Adipose tissue (tissue), 3 donors: ENCODE results near the gene MACC1. TPM values are rescaled to one million over a fixed set of nuclear protein-coding genes. Genes with fewer than 3 reads are reported as not detected.
"Not testable (repeated sequence)": the region's sequence is repeated elsewhere in the genome, so short reads cannot be mapped to it uniquely, and the experiment has no call there.

Experiments used
- H3K27ac ChIP-seq: one replicate; pipeline ENCODE4 v1.5.1; 2013; ENCODE audit warnings: low read depth, low read length
- WGBS, 3 donors: extraction: QIAGEN DNeasy Blood & Tissue Kit; methylation state at CpG; one replicate each; pipeline ENCODE4 v1.1.7; 2013; 5-methylcytosine and 5-hydroxymethylcytosine counted together
- polyA plus RNA-seq, 3 donors: library from polyadenylated mRNA; stranded (reverse); fragments of 200-250 nt; gene quantifications; one replicate each; pipeline ENCODE4 v1.2.3, GENCODE V29; 2013
- donor health status: healthy with polysubstance abuse.
- donor health status: Bipolar disorder and iron deficiency.
- donor health status: healthy.

Gene MACC1
- polyA plus RNA-seq, 3 donors: under 0.01 to 2.7 (median 0.10) TPM

GRCh38 chr7:20153567-20153966, 63.6 kb downstream of the MACC1 start:
- 80 to 98% (median 94%) methylated on average over 2 of the region's 2 CpGs for WGBS, 3 donors
- H3K27ac ChIP-seq: no peak overlapping the region

GRCh38 chr7:20152511-20152910, 64.7 kb downstream of the MACC1 start:
- no peak overlapping the region for H3K27ac ChIP-seq

GRCh38 chr7:20151708-20152456, 65.3 kb downstream of the MACC1 start:
- no peak overlapping the region for H3K27ac ChIP-seq
- 44 to 85% (median 51%) methylated on average over 4 of the region's 4 CpGs for WGBS, 3 donors

GRCh38 chr7:20146451-20146850, 70.7 kb downstream of the MACC1 start:
- WGBS, 3 donors: 39 to 79% (median 45%) methylated on average over 3 of the region's 3 CpGs
- no peak overlapping the region for H3K27ac ChIP-seq

DNA sequence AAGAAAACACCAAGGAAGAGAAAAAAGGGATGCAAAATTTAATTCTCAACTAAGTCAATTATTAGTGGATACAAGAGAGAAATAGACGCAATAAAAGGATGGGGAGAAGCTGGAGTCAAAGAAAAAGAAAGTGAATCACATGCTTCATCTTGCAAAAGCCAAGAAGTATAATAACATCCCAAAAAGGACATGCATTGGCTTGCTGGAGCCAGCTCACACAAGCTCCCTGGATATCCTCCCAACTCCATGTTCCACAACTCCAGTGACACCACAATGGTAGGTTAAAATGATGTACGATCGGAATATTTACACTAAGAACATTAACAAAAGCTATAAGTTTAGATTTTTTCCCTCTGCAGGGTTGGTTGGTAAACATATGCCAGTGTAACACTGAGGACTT, 72.4 kb downstream of the MACC1 start:
- WGBS, 3 donors: 94 to 96% (median 95%) methylated on average over 3 of the region's 3 CpGs
- H3K27ac ChIP-seq: no peak overlapping the region

DNA sequence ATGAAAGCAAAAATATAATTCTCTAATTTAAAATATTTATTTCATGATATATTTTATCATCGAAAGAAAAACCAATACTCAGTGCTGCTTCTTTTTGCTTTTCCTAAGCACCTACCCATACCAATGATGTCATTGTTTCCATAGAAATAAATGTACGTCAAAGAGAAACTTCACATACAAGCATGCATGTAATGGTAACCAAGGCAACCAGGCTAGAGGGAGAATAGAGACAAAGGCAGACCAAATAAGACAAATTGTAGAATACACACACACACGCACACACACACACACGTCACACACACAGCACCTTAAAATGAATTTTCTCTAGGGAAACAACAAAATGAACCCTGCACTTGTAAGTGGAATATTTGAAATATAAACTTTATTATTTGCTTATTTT, 75.5 kb downstream of the MACC1 start:
- WGBS, 3 donors: 68 to 89% (median 88%) methylated on average over 4 of the region's 4 CpGs
- H3K27ac ChIP-seq: no peak overlapping the region

DNA sequence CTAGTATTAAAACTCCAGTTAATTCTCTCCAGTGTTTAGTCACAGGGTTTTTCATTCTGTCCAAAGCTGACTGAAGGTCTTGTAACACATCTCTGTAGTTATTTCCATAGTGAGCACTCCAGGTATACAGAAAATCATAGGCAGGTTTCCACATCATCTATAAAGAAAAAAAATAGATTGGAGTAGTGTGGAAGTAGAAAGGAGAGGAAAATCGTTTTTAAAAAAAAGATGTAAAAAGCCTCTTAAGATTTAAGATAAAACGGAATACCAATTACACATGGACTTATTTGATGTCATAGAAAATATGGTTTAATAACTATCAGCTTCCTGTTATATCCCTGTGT, 76.2 kb downstream of the MACC1 start:
- WGBS, 3 donors: 80 to 83% (median 80%) methylated on average over 2 of the region's 2 CpGs
- H3K27ac ChIP-seq: no peak overlapping the region

DNA sequence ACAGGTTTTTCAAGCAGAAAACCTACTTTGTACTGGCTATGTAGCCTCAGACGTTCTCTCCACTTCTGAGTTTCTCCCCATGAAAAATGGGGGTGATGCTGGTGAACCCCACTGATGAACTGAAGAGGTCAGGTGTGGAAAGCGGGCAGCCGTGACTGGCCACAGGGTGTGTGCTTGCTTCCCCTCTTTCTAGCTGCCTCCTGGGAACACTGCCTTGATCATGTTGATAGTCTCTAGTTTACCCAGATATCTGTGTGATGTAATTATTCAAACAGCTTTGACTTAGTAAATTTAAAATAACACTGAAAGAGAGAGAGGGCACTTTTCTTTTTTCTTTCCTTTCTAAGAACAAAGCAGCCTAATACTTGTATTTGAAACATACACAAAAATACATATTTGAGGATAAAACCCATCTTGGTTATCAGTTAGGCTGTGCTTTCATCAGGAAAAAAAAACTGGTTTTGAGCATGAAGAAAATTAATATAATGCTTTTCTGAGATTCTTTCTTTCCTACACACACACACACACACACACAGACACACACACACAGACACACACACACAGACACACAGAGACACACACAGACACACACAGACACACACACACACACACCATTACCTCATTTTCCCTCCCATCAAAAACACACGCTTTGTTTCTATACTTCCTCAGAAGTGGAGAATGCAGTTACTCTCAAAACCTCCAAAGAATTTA, 76.7 kb downstream of the MACC1 start:
- WGBS, 3 donors: 68 to 86% (median 82%) methylated on average over 4 of the region's 4 CpGs
- no peak overlapping the region for H3K27ac ChIP-seq

DNA sequence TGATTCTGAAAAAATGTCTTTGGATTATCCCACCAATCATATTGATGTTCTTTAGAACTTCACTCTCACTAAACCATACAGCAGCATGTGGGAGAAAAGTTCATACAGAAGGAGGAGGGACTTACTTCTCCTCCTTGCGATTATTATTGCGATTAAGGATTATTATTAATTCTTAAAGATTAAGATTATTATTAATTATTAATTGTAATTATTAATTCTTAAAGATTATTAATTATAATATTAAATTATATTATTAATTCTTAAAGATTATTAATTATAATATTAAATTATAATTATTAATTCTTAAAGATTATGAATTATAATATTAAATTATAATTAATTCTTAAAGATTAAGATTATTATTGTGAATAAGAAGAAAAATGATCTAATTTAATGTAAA, 80.5 kb downstream of the MACC1 start:
- 97 to 99% (median 97%) methylated on average over 2 of the region's 2 CpGs for WGBS, 3 donors
- no peak overlapping the region for H3K27ac ChIP-seq

- no peak overlapping the region for H3K27ac ChIP-seq
Measured at GRCh38 chr7:20133803-20134202, 83.4 kb downstream of the MACC1 start.

- no peak overlapping the region for H3K27ac ChIP-seq
- 77 to 94% (median 80%) methylated on average over 2 of the region's 2 CpGs for WGBS, 3 donors
Measured at GRCh38 chr7:20132585-20132984, 84.6 kb downstream of the MACC1 start.

GRCh38 chr7:20131776-20132175, 85.4 kb downstream of the MACC1 start:
- WGBS, 3 donors: 76 to 85% (median 80%) methylated on average over 4 of the region's 4 CpGs

GRCh38 chr7:20129920-20130319, 87.3 kb downstream of the MACC1 start:
- H3K27ac ChIP-seq: no peak overlapping the region

More at GRCh38 chr7:20131776-20132175, 85.4 kb downstream of the MACC1 start:
- H3K27ac ChIP-seq: no peak overlapping the region

- 63 to 72% (median 70%) methylated on average over 2 of the region's 2 CpGs for WGBS, 3 donors
Measured at GRCh38 chr7:20128001-20128400, 89.2 kb downstream of the MACC1 start.

DNA sequence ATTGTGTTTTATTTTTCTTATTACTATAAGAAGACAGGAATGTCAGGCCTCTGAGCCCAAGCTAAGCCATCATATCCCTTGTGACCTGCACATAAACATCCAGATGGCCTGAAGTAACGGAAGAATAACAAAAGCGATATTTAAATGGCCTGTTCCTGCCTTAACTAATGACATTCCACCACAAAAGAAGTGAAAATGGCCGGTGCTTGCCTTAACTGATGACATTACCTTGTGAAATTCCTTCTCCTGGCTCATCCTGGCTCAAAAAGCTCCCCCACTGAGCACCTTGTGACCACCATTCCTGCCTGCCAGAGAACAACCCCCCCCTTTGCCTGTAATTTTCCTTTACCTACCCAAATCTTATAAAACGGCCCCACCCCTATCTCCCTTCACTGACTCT, 91.1 kb downstream of the MACC1 start:
- H3K27ac ChIP-seq: not testable (repeated sequence)
- 75 to 78% (median 75%) methylated on average over 4 of the region's 4 CpGs for WGBS, 3 donors

More at GRCh38 chr7:20128001-20128400, 89.2 kb downstream of the MACC1 start:
- no peak overlapping the region for H3K27ac ChIP-seq

DNA sequence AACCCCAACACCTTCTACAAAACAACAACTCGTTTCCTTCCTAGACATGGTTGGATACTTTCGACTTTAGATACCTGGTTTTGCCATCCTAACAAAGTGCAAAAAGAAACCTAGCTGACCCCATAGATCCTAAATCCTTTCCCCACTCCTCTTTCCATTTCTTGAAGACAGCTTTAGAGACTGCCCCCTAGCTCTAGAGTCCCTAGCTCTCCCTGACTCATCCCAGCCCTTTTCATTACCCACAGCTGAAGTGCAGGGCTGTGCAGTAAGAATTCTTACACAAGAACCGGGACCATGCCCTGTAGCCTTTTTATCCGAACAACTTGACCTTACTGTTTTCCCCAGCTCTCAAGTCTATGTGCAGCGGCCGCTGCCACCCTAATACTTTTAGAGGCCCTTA, 93.1 kb downstream of the MACC1 start:
- not testable (repeated sequence) for H3K27ac ChIP-seq
- WGBS, 3 donors: 90 to 95% (median 94%) methylated on average over 6 of the region's 6 CpGs

GRCh38 chr7:20122653-20123316, 94.4 kb downstream of the MACC1 start:
- WGBS, 3 donors: 80 to 90% (median 85%) methylated on average over 15 to 16 of the region's 16 CpGs
- not testable (repeated sequence) for H3K27ac ChIP-seq

DNA sequence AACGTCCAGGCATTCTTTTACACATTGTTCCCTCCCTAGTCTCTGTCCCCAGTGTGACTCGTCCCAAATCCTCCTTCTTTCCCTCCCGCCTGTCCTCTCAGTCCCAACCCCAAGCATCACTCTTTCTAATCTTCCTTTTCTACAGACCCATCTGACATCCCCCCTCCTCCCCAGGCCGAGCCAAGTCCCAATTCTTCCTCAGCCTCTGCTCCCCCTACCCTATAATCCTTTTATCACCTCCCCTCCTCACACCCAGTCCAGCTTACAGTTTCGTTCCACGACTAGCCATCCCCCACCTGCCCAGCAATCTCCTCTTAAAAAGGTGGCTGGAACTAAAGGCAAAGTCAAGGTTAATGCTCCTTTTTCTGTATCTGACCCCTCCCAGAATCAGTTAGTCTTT, 95.1 kb downstream of the MACC1 start:
- WGBS, 3 donors: 74 to 77% (median 77%) methylated on average over 6 of the region's 6 CpGs
- H3K27ac ChIP-seq: no peak overlapping the region

DNA sequence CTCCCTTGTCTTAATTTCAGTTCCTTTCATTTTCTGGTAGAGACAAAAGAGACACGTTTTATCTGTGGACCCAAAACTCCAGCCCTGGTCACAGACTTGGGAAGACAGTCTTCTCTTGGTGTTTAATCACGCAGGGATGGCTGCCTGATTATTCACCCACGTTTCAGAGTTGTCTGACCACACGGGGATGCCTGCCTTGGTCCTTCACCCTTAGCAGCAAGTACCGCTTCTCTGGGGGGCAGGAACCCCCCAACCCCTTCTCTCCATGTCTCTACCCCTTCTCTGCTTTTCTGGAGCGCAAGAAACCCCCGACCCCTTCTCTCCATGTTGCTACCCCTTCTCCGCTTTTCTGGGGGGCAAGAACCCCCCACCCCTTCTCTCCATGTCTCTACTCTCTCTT, 95.8 kb downstream of the MACC1 start:
- 81 to 92% (median 91%) methylated on average over 8 of the region's 8 CpGs for WGBS, 3 donors
- no peak overlapping the region for H3K27ac ChIP-seq
